GM21447 (cell line): ENCODE results near the gene CRB2.

ENCODE experiments used
- ATAC-seq: cut with Tn5 transposase; IDR thresholded peaks from one replicate; pipeline ENCODE4 v1.9.1; 2021; ENCODE audit not compliant: unreplicated experiment

Gene CRB2

DNA sequence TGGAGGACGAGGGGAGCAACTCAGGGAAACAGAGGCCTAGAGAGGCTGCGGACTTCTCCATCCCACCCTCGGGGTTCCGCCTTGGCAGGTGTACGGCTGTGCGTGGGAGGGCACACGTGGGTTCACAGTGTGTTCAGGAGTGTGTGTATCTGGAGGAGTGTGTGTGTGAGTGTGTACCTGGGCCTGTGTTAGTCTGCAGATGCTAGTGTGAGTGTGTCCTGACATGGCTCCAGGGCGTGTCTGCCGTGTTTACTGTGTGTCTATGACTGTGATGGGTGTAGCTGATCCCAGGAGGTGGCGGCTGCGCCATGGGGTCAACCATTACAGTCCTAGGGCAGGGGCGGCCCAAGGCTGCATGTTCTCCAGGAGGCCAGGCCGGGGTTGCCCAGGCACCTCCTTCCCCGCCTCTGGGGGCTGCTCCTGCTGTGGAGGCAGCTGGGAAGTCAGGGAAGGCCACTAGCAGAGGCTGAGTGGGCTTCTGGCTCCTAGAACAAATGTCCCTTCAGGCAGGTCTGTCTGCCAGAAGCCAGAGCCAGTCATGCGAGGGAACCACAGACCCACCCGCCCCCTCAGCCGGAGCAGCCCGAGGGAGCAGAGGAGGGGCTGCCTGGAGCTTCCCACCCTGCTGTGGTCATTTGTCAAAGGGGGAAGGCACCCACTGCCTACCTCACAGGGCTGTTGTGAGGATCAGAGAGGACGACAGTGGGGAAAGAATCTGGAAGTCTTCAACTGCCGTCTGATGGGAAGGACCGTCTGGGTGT lies 21.4 kb downstream of the CRB2 start:
- no peak for ATAC-seq

DNA sequence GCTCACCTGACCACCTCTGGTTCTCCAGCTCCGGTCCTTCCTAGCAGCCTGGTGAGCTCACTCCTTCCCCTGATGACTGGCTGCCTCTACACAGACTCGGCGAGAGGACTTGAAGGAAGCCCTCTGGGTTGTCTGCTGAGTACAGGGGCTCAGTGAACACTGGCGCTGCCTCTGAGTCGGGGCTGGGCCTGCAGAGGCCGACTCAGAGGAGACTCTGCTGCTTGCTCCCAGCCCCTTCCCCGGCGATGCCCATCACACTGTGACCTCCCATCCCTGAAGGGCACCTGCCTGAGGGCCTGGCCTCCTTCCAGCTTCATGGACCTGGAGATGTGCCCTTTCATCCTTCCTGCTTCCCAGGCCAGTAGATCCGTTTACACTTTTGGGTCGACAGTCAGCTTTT lies 22.0 kb downstream of the CRB2 start:
- no peak for ATAC-seq

DNA sequence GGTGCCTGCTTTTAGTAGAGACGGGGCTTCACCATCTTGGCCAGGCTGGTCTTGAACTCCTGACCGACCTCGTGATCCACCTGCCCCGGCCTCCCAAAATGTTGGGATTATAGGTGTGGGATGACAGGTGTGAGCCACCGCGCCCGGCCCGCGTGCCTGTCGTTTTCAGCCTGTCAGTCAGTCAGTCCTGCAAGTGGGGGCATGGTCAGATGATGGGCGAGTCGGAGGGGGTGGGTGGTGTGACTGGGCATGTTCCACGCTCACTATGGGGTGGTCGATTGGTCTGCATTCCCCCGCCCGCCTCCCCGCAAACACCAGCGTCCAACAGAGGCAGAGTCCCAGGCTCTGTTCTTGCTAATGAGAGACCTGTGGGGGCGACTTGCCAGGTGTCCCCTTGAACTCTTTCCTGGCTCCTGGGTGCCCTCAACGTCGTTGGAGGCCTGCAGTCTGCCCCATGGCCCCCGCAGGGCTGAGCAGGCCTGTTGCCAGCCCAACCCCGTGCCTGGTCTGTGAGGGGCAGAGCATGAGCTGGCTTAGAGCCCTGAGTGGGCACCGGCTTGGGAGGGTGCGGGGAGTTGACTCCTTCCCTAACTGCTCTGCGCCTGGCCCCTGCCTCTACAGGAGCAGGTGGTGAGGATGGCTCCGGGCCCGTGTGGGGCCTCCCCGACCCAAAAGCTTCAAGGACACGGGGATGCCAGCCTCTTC lies 23.1 kb downstream of the CRB2 start:
- ATAC-seq: no peak

DNA sequence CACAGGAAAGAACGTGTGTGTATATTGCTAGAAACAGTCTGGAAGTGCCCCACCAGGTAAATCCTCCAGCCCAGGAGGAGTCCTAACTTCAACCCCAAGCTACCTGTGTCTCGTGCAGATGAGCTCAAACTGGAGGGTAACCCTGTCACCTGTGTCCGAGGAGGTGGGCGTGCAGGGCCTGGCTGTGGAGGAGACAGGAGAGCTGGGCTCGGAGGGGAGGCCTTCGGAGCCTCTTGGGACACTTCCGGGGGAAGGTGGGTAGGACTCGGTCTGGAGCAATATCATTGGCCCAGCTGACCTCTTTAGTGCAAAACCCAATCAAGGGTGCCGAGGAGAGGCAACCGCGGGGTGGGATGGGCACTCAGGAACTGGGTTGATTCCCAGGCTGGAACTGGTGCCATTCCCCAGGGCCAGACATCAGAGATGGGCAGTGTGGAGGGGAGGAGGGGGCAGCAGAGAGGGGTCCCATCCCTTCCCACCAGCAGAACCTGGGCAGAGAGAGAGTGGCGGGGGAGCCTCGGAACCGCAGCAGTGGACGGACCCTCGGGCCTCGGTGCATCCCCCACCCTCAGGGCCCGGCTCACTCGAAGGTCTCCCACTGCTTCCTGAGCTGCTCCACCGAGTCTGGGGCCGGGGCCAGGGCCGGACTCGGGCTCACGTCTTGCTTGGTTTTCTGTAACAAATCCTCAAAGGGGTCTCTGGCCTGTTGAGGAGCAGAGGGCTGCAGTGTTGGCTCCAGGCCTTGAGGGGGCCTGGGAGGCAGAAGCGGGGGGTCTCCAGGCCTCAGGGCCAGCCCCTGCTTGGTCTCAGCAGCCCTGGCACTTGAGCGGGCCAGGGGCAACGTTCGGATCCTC lies 25.1 kb downstream of the CRB2 start:
- no peak for ATAC-seq

GRCh38 chr9:123382653-123383511 lies 26.9 kb downstream of the CRB2 start:
- ATAC-seq: no peak

- no peak for ATAC-seq
Observed at GRCh38 chr9:123383512-123384170, 27.6 kb downstream of the CRB2 start.

DNA sequence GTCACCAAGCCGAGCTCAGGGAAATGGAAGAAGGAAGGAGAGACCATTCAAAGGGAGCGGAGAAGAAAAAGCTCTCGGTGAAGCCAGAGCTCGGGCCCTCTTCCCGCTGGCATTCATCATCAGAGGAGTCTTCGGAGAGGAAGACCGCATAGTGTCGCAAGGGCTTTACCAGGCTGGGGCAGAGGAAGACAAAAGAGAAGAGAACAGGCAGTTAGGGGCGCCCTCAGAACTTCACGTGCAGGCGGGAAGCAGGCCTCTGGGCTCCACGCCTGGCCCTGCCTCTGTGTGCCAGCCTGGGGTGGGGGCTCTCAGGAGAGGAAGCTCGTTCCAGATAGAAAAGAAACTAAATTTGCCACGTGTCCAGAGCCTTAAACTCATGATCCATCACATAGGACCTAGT lies 31.7 kb downstream of the CRB2 start:
- ATAC-seq: no peak

GRCh38 chr9:123389070-123389469 lies 33.1 kb downstream of the CRB2 start:
- ATAC-seq: no peak

DNA sequence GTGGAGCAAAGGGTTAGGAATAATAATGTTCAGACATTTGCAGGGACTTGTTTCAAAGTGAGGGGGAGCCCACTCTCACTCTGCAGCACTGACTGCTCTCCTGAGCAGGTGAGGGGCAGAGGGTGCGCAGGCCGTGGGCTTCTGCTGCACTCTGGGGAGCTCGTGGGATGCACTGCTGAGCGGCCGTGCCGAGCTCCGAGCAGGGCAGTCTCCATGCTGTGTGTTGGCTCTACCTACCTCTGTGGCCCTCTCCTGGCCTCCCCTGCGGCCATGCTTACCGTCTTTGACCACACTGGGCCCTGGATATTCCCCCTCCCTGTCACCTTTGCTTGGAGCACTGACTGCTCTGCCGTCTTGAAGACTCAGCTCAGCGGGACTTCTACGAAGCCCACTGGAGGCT lies 33.7 kb downstream of the CRB2 start:
- no peak for ATAC-seq

DNA sequence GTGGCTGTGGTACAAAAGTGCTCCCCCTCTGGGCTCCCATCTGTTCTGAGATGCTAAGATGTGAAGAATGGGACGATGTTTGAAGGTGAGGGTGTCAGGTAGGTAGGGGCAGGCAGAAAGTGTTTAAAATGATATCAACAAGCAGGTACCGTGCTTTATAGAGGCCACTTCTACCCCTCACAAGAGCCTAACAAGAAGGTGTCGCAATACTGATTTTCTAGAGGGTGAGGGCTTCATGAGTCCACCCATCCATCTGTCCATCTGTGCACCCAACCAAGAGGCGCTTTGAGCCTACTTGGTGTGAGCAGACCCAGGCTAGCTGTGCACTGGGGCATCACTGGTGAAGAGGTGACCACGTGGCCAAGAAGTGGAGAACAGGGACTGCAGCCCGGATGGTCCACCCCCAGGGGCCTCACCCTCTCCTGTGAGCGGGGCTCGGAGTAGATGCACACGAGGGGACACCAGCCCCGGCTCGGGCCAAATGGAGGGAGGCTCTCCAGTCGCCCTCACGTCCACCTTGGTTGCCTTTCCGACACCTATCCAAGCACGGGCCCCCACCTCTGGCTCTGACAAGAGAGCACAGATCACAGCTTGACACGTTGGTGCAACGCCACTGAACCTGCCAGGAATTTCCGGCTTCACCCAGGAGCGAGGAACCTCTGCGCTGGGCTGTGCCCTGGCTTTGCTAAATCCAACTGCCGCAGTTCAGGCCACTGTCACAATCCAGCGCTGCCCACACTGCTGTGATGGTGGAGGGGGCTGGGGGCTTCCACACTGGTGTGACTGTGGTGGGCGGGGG lies 34.5 kb downstream of the CRB2 start:
- no peak for ATAC-seq

- no peak for ATAC-seq
Observed at GRCh38 chr9:123391233-123391632, 35.2 kb downstream of the CRB2 start.

DNA sequence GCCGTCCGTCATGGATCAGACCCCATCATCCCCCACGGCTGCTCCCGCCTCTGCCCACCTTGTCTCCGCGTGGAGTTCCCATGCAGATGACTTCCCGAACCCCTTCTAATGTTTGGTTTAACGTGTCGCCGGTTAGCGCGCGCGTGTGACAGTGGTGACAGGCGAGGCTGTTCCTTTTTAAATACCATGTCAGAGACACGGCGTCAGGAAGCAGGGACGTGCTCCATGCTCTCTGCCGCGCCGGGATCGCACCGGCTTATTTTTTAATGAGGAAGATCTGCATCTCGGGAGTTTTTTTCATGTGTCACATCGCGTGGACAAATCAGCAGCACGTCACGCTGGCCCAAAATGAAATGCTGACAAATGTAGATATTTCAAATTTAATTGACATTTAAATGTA lies 35.9 kb downstream of the CRB2 start:
- no peak for ATAC-seq

GRCh38 chr9:123392802-123393201 lies 36.8 kb downstream of the CRB2 start:
- no peak for ATAC-seq

GRCh38 chr9:123394291-123395235 lies 38.6 kb downstream of the CRB2 start:
- ATAC-seq: no peak

DNA sequence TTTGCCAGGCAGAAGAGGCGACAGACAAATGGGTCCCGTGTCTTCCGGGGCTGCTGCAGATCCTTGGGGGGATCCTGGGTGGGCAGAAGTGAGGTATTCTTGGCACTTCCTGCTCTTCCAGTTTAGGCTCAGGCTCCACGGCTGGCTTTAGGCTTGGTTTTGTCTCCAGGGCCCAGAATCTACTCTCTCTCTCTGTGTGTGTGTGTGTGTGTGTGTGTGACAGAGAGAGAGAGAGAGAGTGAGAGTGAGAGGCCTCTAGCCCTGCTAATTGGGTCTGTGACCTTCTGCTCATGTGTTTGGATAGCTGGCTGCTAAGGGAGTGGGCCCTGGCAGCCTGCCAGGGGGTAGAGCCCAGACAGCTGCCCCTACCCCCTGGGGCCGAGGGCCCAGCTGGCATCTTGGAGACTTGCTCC lies 39.3 kb downstream of the CRB2 start:
- ATAC-seq: no peak

DNA sequence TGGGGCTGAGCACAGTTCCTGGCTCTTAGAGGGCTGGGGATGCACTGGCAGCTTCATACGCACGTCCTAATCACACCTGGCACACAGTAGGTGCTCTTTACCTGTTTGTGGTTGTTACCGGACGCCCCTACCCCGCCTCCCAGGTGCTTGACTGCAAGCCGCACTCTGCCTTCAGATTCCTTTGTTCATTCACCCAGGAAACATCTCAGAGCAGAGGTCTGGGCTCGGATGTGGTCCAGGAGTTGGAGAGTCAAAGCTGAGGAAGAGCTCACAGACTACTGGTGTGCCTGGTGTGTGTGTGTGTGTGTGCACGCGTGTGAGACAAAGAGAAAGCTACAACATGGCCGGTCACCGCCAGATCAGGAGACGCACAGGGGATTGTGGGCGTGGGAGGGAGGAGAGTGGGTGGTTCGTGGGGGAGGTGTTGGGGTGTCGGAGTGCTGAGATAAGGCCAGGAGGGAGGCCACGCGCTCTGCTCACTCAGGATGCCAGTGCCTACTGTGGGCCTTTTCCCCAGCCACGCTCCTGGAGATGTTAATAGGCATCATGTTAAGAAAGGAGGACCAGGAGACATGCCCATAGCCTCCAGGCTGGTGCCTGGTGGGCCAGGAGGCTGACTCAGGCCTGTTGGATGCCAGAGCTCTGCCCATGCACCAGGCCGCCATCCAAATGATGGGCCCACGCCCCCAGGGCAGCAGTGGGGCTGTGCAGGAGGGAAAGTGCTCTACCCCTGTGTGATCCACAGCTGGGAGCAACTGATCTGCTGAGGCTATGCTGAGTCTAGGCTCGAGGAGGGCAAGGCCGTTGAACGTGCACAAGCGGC lies 39.9 kb downstream of the CRB2 start:
- ATAC-seq: no peak

GRCh38 chr9:123397975-123398374 lies 42.0 kb downstream of the CRB2 start:
- no peak for ATAC-seq
